ENCODE data around the gene PACRG. TPM values are rescaled to one million over a fixed set of nuclear protein-coding genes. Genes with fewer than 3 reads are reported as not detected.

Gene PACRG
- total and polyA plus RNA-seq, 2 of the 8 experiments (the other 6 are each of a cell fraction or from before 2014, with no cell fraction given), result 0.44 to 0.54 TPM

- 82% methylated on average over 16 of the region's 16 CpGs; no CpG with 5 or more reads in 1 of the 2 experiments for WGBS, 2 experiments (ENCODE audit: extremely low coverage in 1 of 2, insufficient coverage in 1 of 2, insufficient read length in 1 of 2, insufficient replicate concordance in 2 of 2, low coverage in 1 of 2, low lambda C conversion rate in 2 of 2, missing lambda C conversion rate in 1 of 2)
- H3K27me3 ChIP-seq (replicated peaks in 1 of 4; ENCODE audit: control insufficient read depth in 3 of 4, extremely low read depth in 1 of 4, insufficient read depth in 3 of 4, low read length in 3 of 4), result no peaks in the 10 kb centered on the region
- H3K4me3 ChIP-seq (ENCODE audit: extremely low read depth in 1 of 4, insufficient read depth in 2 of 4, low read depth in 3 of 4, low read length in 4 of 4), result no peak overlapping the region
- H3K4me2 ChIP-seq (ENCODE audit: insufficient read depth in 1 of 2, low read depth in 2 of 2, low read length in 2 of 2), result no peak overlapping the region
- H2AK5ac ChIP-seq (ENCODE audit: low read depth, low read length), result no peak overlapping the region
- H3K27ac ChIP-seq (ENCODE audit: low read depth, low read length), result no peak overlapping the region
- no peak overlapping the region for H3K9ac ChIP-seq (replicated peaks in 1 of 4; ENCODE audit: extremely low read depth in 1 of 4, low read depth in 3 of 4, low read length in 3 of 4)
- H3K4me1 ChIP-seq (replicated peaks in 1 of 4; ENCODE audit: control insufficient read depth in 3 of 4, insufficient read depth in 4 of 4, low read length in 3 of 4), result peaks cover 0 to 7% (median 2%) of the 10 kb centered on the region in 4 experiments; a peak in 3 of 7 replicates
- H3K9me3 ChIP-seq (ENCODE audit: insufficient read depth in 2 of 2, low read depth in 1 of 2, low read length in 1 of 2), result no peaks in the 10 kb centered on the region
- H2BK15ac ChIP-seq (ENCODE audit: low read length), result no peak overlapping the region
- H2BK12ac ChIP-seq (ENCODE audit: low read depth, low read length), result 0 out of 2 replicates have a peak overlapping the region, but pooled peaks have one; percentile 27
- no peaks in the 10 kb centered on the region for H3K79me1 ChIP-seq (ENCODE audit: low read depth, low read length)
- no peak overlapping the region for H2BK20ac ChIP-seq (ENCODE audit: low read length)
- H3K4ac ChIP-seq (replicated peaks; ENCODE audit: insufficient read length, low read depth, low read length), result no peak overlapping the region
- no peaks in the 10 kb centered on the region for H3K36me3 ChIP-seq (ENCODE audit: control insufficient read depth in 2 of 4, insufficient read depth in 4 of 4, low read length in 3 of 4)
- no peak overlapping the region for H4K8ac ChIP-seq (ENCODE audit: extremely low read depth, insufficient read depth, low read length)
- H2BK5ac ChIP-seq (ENCODE audit: low read depth, low read length), result no peak overlapping the region
- peak overlapping the region; percentile 5 for H4K91ac ChIP-seq (replicated peaks; ENCODE audit: insufficient read length, low read length)
- ChIA-PET CTCF (ENCODE audit: partially characterized antibody) (interaction anchor here (0.6 to 2.4 kb wide), 3 partner anchors 10 to 175 kb away, joined by 3 to 6 read pairs (median 4); no protein-coding TSS in a partner anchor), POLR2A (ENCODE audit: partially characterized antibody) (no interaction called here)
- H4K5ac ChIP-seq (ENCODE audit: insufficient read length, low read depth, low read length), result no peak overlapping the region
- no peak overlapping the region for H3K18ac ChIP-seq (ENCODE audit: extremely low read depth, low read length)
- H3K23ac ChIP-seq (ENCODE audit: insufficient read length), result no peak overlapping the region
- H2BK120ac ChIP-seq (replicated peaks; ENCODE audit: low read depth, low read length), result no peak overlapping the region
- no peaks in the 10 kb centered on the region for H3K79me2 ChIP-seq (ENCODE audit: control insufficient read depth in 1 of 2, insufficient read depth in 2 of 2, low read length in 2 of 2)
- H4K20me1 ChIP-seq (replicated peaks in 1 of 2; ENCODE audit: control insufficient read depth in 1 of 2, insufficient read depth in 2 of 2, low read length in 2 of 2), result peaks cover 0 to 2% of the 10 kb centered on the region in 2 experiments
- FAIRE-seq (no peak), DNase-seq (ENCODE audit: low read depth in 1 of 2, low spot score in 2 of 2) (no peak)
- H3K14ac ChIP-seq (ENCODE audit: insufficient read length), result no peak overlapping the region
- H3K23me2 ChIP-seq (ENCODE audit: low read depth, low read length), result peaks cover 4% of the 10 kb centered on the region; the same call in 1 of the 2 replicates
- no peak overlapping the region for H3K56ac ChIP-seq (replicated peaks; ENCODE audit: insufficient read length, low read depth, low read length)
- no peak overlapping the region for H2AFZ ChIP-seq (ENCODE audit: low read length)
- no peak for TF ChIP-seq TBP (IDR thresholded peaks at IDR 0.05; ENCODE audit: low read depth, low read length)
- TF ChIP-seq CEBPB (IDR thresholded peaks at IDR 0.05; ENCODE audit: low read depth, low read length), result no peak
- TF ChIP-seq POU5F1 (IDR thresholded peaks at IDR 0.05; ENCODE audit: low read depth, low read length), result no peak
- no peak for TF ChIP-seq USF2 (IDR thresholded peaks at IDR 0.05; ENCODE audit: low read length)
- no peak for TF ChIP-seq CHD1 (IDR thresholded peaks at IDR 0.05; ENCODE audit: low read depth, low read length)
- no peak for TF ChIP-seq CREB1 (IDR thresholded peaks at IDR 0.05)
- TF ChIP-seq SIRT6 (IDR thresholded peaks at IDR 0.05; ENCODE audit: low read length), result no peak
- no peak for TF ChIP-seq HDAC6 (IDR thresholded peaks at IDR 0.05; ENCODE audit: low read depth, low read length)
- no peak for TF ChIP-seq RAD21 (IDR thresholded peaks at IDR 0.05 in 1 of 2, conservative IDR thresholded peaks at IDR 0.05 in 1 of 2; ENCODE audit: low read depth in 2 of 2, low read length in 2 of 2)
- TF ChIP-seq SAP30 (IDR thresholded peaks at IDR 0.05; ENCODE audit: insufficient read depth, insufficient replicate concordance, low read length), result no peak
- TF ChIP-seq MAX (IDR thresholded peaks at IDR 0.05), result no peak
- TF ChIP-seq SIN3A (conservative IDR thresholded peaks at IDR 0.05 in 1 of 2, IDR thresholded peaks at IDR 0.05 in 1 of 2; ENCODE audit: low read depth in 1 of 2, low read length in 2 of 2), result no peak
Measured at GRCh38 chr6:163352011-163352685, 624.4 kb downstream of the PACRG start.
